ENCODE measurements around the gene POLR1A. TPM values are rescaled to one million over a fixed set of nuclear protein-coding genes. Genes with fewer than 3 reads are reported as not detected.

POLR1A gene
- total and polyA plus RNA-seq, 8 donors, result 3.9 to 19.0 (median 12.2) TPM

- TF ChIP-seq CTCF (IDR thresholded peaks at IDR 0.05), result no peak
- Histone ChIP-seq H3K4me1 (peaks cover 27 to 35% (median 30%) of the 10 kb centered on the region in 3 donors), H3K9me3 (no peaks in the 10 kb centered on the region), H3K4me3 (no peak overlapping the region), H3K27me3 (no peaks in the 10 kb centered on the region), H3K27ac (peak overlapping the region; percentile 78 to 90 (median 79)), H3K36me3 (peaks cover 0 to 31% (median 7%) of the 10 kb centered on the region in 3 donors)
- ATAC-seq (no peak), FAIRE-seq (no peak), DNase-seq (no peak)
- intact Hi-C loops (cut with DNase I), result loop anchor here in 2 of 3 donors (5.0 to 10.0 kb wide), 2 partner anchors 150 to 153 kb away; partner anchors contain the start of gene ST3GAL5 (in 2 of the 2)
- 75 to 81% methylated on average over 7 of the region's 7 CpGs for WGBS, 2 donors
These were observed 67.9 kb downstream of the POLR1A start for GRCh38 chr2:86037795-86038192.

GRCh38 chr2:86037141-86037794 lies 68.4 kb downstream of the POLR1A start:
- peaks cover 27 to 35% (median 30%) of the 10 kb centered on the region in 3 donors for H3K4me1 ChIP-seq
- H3K36me3 ChIP-seq, result peaks cover 0 to 30% (median 5%) of the 10 kb centered on the region in 3 donors
- WGBS, 2 donors, result 42 to 46% methylated on average over 12 of the region's 12 CpGs
- ATAC-seq, result peak in 3 of 4 donors; percentile 20 to 46 (median 31)
- H3K9me3 ChIP-seq, result no peaks in the 10 kb centered on the region
- TF ChIP-seq CTCF (IDR thresholded peaks at IDR 0.05), result no peak
- FAIRE-seq, result no peak
- H3K27me3 ChIP-seq, result no peaks in the 10 kb centered on the region
- peak overlapping the region; percentile 78 to 90 (median 79) for H3K27ac ChIP-seq
- no peak overlapping the region for H3K4me3 ChIP-seq
- peak in 4 of 6 donors; percentile 29 to 57 (median 38) for DNase-seq
- intact Hi-C loops (cut with DNase I), result loop anchor here in 2 of 3 donors (5.0 to 10.0 kb wide), 2 partner anchors 150 to 152 kb away; partner anchors contain the start of gene ST3GAL5 (in 2 of the 2)

GRCh38 chr2:86036669-86037138 lies 69.0 kb downstream of the POLR1A start:
- DNase-seq, result peak in 1 of 6 donors; percentile 52
- no peak for ATAC-seq
- 34 to 36% methylated on average over 7 of the region's 7 CpGs for WGBS, 2 donors

DNA sequence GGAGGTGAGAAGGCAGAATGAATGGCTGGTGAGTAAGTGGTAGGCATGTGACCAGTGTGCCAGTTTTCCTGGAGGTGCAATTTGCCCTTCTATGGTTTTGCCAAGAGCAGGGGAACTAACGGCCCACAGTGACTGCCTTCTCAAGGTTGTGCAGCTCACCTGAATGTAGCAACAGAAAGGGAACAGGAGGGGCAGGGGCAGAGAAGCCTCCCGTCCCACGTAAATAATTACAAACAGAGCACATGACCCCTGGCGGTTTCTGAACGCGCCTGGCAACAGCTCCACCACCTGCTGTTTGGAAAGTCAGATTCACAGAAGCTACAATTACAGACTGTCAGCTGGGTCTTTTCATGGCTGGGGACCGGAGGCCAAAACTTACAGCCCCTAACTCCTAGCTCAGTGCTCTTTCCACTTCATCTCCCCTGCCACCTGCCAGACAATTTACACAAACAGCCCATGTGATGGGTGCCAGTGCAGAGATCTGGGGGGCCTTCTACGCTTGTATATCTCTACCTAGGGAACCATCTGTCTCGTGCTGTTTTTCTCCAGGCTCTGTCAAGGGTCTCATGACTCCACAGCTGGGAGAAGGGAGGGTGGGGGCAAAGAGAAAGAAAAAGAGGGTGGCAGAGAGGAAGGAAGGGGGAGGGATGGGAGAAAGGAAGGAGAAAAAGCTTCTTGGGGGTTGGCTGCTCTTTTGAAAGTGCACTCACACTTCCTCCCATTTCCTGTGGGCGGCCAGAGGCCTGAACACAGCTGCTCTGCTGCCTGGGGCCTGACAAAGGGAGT lies 69.6 kb downstream of the POLR1A start:
- Histone ChIP-seq H3K27me3 (no peaks in the 10 kb centered on the region), H3K27ac (peak overlapping the region; percentile 78 to 90 (median 79)), H3K9me3 (no peaks in the 10 kb centered on the region), H3K4me3 (no peak overlapping the region), H3K36me3 (peaks cover 5 to 40% (median 6%) of the 10 kb centered on the region in 3 donors), H3K4me1 (peaks cover 27 to 35% (median 30%) of the 10 kb centered on the region in 3 donors)
- FAIRE-seq (no peak), ATAC-seq (peak; percentile 85 to 91 (median 89)), DNase-seq (peak; percentile 72 to 90 (median 88))
- TF ChIP-seq CTCF (IDR thresholded peaks at IDR 0.05), result peak in 2 of 4 donors; percentile 13 to 15
- 9 to 11% methylated on average over 10 of the region's 10 CpGs for WGBS, 2 donors
- intact Hi-C loops (cut with DNase I), result loop anchor here in 2 of 3 donors (5.0 to 10.0 kb wide), 2 partner anchors 149 to 151 kb away; partner anchors contain the start of gene ST3GAL5 (in 2 of the 2)

More at GRCh38 chr2:86036669-86037138, 69.0 kb downstream of the POLR1A start:
- H3K27me3 ChIP-seq, result no peaks in the 10 kb centered on the region
- no peak for TF ChIP-seq CTCF (IDR thresholded peaks at IDR 0.05)
- peak overlapping the region; percentile 78 to 90 (median 79) for H3K27ac ChIP-seq
- no peaks in the 10 kb centered on the region for H3K9me3 ChIP-seq
- H3K4me1 ChIP-seq, result peaks cover 27 to 35% (median 30%) of the 10 kb centered on the region in 3 donors
- peaks cover 2 to 33% (median 5%) of the 10 kb centered on the region in 3 donors for H3K36me3 ChIP-seq
- intact Hi-C loops (cut with DNase I), result loop anchor here in 2 of 3 donors (5.0 to 10.0 kb wide), 2 partner anchors 149 to 152 kb away; partner anchors contain the start of gene ST3GAL5 (in 2 of the 2)
- FAIRE-seq, result no peak
- H3K4me3 ChIP-seq, result no peak overlapping the region
